ENCODE data around the gene GALNT1.

GRCh38 chr18:35589546-35589945, 8.0 kb downstream of the GALNT1 start:
- TF ChIP-seq POLR2A (IDR thresholded peaks at IDR 0.05; ENCODE audit: low read length), result no peak
- no peak for TF ChIP-seq GATA1 (IDR thresholded peaks at IDR 0.05; ENCODE audit: low read depth, low read length)

All from erythroblast (primary cell).